ENCODE data around the gene EBF3. TPM values are rescaled to one million over a fixed set of nuclear protein-coding genes. Genes with fewer than 3 reads are reported as not detected.

The EBF3 gene
- total RNA-seq, 2 experiments from 2014 or later = not detected

DNA sequence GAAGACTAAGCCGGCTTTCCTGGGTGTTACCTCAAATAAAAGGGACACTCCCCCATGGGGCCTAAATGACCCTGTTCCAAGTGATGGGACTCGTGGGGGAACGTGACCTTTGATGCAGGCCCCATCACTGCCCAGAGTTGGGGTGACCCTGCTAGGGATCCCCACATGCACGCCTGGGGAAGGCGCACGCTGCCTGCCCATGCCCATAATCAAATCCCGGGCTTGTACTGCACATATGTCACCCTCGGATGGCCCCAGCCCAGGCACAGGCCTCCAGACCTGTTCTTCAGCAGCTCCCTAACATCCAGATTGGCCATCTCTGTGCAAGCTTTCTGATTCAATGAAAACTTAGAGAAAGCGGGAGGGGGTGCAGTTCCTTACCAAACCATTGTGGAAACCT is 14.7 kb downstream of the EBF3 start:
- CTCF ChIA-PET = no interaction called here
- Mint-ChIP-seq H3K36me3 (ENCODE audit: low read depth) (no peaks in the 10 kb centered on the region), H3K9me3 (no peaks in the 10 kb centered on the region), H3K4me1 (ENCODE audit: low read depth) (no peaks in the 10 kb centered on the region), H3K27ac (no peak overlapping the region), H3K4me3 (no peak overlapping the region), H3K27me3 (peaks cover 71% of the 10 kb centered on the region)
- Histone ChIP-seq H3K4me3 (ENCODE audit: low read length) (no peak overlapping the region), H3K9me3 (ENCODE audit: control insufficient read depth in 1 of 2, insufficient read depth in 1 of 2, low read length in 2 of 2) (peaks cover 0 to 9% of the 10 kb centered on the region in 2 experiments), H3K27ac (ENCODE audit: low read depth in 1 of 2, low read length in 2 of 2) (no peak overlapping the region), H3K27me3 (ENCODE audit: control insufficient read depth in 1 of 2, insufficient read depth in 2 of 2, low read length in 2 of 2) (peaks cover 18 to 21% of the 10 kb centered on the region in 2 experiments), H3K4me1 (ENCODE audit: insufficient read depth, low read length) (no peaks in the 10 kb centered on the region), H3K36me3 (ENCODE audit: insufficient read depth, low read length) (no peaks in the 10 kb centered on the region)
- DNase-seq (no peak), ATAC-seq (ENCODE audit: poor library complexity) (no peak)
- intact Hi-C loops (cut with DNase I, micrococcal nuclease) = no loop called here
- POLR2A ChIA-PET = no interaction called here
- TF ChIP-seq, protein P1, sequence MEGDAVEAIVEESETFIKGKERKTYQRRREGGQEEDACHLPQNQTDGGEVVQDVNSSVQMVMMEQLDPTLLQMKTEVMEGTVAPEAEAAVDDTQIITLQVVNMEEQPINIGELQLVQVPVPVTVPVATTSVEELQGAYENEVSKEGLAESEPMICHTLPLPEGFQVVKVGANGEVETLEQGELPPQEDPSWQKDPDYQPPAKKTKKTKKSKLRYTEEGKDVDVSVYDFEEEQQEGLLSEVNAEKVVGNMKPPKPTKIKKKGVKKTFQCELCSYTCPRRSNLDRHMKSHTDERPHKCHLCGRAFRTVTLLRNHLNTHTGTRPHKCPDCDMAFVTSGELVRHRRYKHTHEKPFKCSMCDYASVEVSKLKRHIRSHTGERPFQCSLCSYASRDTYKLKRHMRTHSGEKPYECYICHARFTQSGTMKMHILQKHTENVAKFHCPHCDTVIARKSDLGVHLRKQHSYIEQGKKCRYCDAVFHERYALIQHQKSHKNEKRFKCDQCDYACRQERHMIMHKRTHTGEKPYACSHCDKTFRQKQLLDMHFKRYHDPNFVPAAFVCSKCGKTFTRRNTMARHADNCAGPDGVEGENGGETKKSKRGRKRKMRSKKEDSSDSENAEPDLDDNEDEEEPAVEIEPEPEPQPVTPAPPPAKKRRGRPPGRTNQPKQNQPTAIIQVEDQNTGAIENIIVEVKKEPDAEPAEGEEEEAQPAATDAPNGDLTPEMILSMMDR (IDR thresholded peaks at IDR 0.05) = no peak

DNA sequence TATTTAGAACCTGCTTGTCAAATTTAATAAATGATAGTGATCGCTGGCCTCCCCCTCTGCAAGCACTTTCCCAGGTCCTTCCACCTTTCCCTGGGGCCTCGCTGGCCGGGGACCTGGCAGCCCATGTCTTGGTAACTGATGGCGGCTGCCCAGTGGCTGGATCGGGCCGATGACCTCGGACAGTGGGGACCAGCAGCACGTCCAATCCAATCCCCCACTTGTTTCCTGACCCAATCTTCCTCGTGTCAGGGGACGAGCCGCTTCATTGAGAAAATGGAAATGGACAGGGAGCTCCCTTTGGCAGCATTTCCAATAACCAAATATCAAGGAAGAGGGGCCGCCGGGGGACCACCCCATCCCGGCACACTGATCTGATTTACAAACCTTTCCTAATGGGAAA is 17.2 kb downstream of the EBF3 start:
- Histone ChIP-seq H3K27me3 (ENCODE audit: control insufficient read depth in 1 of 2, insufficient read depth in 2 of 2, low read length in 2 of 2) (peaks cover 5 to 11% of the 10 kb centered on the region in 2 experiments), H3K9me3 (ENCODE audit: control insufficient read depth in 1 of 2, insufficient read depth in 1 of 2, low read length in 2 of 2) (peaks cover 0 to 9% of the 10 kb centered on the region in 2 experiments), H3K36me3 (ENCODE audit: insufficient read depth, low read length) (no peaks in the 10 kb centered on the region), H3K4me1 (ENCODE audit: insufficient read depth, low read length) (no peaks in the 10 kb centered on the region), H3K27ac (ENCODE audit: low read depth in 1 of 2, low read length in 2 of 2) (no peak overlapping the region), H3K4me3 (ENCODE audit: low read length) (no peak overlapping the region)
- ATAC-seq (ENCODE audit: poor library complexity) = no peak
- no peaks in the 10 kb centered on the region for H3K9me3 Mint-ChIP-seq
- no peaks in the 10 kb centered on the region for H3K36me3 Mint-ChIP-seq (ENCODE audit: low read depth)
- CTCF ChIA-PET = no interaction called here
- no peak overlapping the region for H3K27ac Mint-ChIP-seq
- H3K27me3 Mint-ChIP-seq = peaks cover 60% of the 10 kb centered on the region
- H3K4me3 Mint-ChIP-seq = no peak overlapping the region
- DNase-seq = no peak
- TF ChIP-seq, protein P1 (IDR thresholded peaks at IDR 0.05) = no peak
- H3K4me1 Mint-ChIP-seq (ENCODE audit: low read depth) = no peaks in the 10 kb centered on the region
- intact Hi-C loops (cut with DNase I, micrococcal nuclease) = no loop called here
- POLR2A ChIA-PET = no interaction called here

DNA sequence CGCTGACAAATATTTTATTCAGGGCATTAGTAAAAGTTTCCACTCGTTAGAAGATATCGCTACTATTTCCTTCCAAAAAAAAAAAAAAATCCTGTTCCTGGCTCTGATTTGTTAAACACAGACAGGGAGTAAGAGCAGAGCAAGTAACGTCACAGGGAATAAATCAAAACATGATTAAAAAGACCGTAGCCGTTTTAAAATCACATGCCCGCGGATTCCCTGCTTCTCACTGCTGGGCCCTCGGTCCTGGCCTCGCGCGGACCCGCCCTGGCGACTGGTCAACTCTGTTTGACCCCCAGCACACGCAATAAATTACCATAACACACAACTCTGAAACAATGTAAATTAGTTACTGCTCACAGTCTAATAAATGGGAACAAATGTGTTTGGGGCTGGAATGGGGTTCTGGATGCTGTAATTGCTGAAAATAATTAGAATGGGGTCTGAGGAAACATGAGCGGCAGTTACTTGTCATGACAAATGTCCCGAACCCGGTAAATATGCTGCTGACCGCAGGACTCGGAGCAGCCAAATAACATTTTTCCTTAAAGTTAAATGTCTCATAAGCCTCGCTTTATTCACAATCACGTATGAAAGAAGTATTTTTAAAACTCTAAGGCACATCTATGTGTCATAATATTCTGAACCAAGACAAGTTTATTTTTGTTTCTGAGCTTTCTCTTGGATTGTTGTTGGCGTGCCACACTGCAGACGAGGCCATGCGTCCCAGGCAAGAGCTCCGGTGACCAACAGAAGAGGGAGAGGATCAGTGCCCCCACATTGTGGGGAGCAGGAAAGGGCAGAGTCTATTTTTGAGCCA is 17.9 kb downstream of the EBF3 start:
- no peaks in the 10 kb centered on the region for H3K4me1 ChIP-seq (ENCODE audit: insufficient read depth, low read length)
- H3K27ac Mint-ChIP-seq = no peak overlapping the region

More for the DNA sequence above, 17.9 kb downstream of the EBF3 start:
- Histone ChIP-seq H3K9me3 (ENCODE audit: control insufficient read depth in 1 of 2, insufficient read depth in 1 of 2, low read length in 2 of 2) (peaks cover 0 to 3% of the 10 kb centered on the region in 2 experiments), H3K4me3 (ENCODE audit: low read length) (no peak overlapping the region), H3K27ac (ENCODE audit: low read depth in 1 of 2, low read length in 2 of 2) (no peak overlapping the region), H3K27me3 (ENCODE audit: control insufficient read depth in 1 of 2, insufficient read depth in 2 of 2, low read length in 2 of 2) (peaks cover 5 to 10% of the 10 kb centered on the region in 2 experiments), H3K36me3 (ENCODE audit: insufficient read depth, low read length) (no peaks in the 10 kb centered on the region)
- CTCF ChIA-PET = no interaction called here
- no peak for DNase-seq
- Mint-ChIP-seq H3K9me3 (no peaks in the 10 kb centered on the region), H3K27me3 (peaks cover 55% of the 10 kb centered on the region), H3K36me3 (ENCODE audit: low read depth) (no peaks in the 10 kb centered on the region), H3K4me3 (no peak overlapping the region), H3K4me1 (ENCODE audit: low read depth) (no peaks in the 10 kb centered on the region)
- ATAC-seq (ENCODE audit: poor library complexity) = no peak
- TF ChIP-seq, protein P1 (IDR thresholded peaks at IDR 0.05) = no peak
- POLR2A ChIA-PET = no interaction called here
- intact Hi-C loops (cut with DNase I, micrococcal nuclease) = no loop called here
